Lung (tissue), 12 donors: ENCODE measurements around the gene SPPL2B. TPM values are rescaled to one million over a fixed set of nuclear protein-coding genes. Genes with fewer than 3 reads are reported as not detected.

Experiments used
- ATAC-seq: fragments of 200-7000 bp; cut with Tn5 transposase; one replicate; pipeline ENCODE4 v1.9.1; 2020; ENCODE audit warnings: moderate number of reproducible peaks; ENCODE audit not compliant: insufficient read depth, low FRiP score
- DNase-seq, 3 donors: peaks; one replicate each; pipeline ENCODE4 v3.0.0-alpha.2; 2013 to 2017
- H3K27ac ChIP-seq, 2 donors: one replicate each; pipeline ENCODE4 v1.5.1; 2013; ENCODE audit warnings: mild to moderate bottlenecking in 2 of 2, moderate library complexity in 2 of 2, control low read depth in 1 of 2, inconsistent platforms in 1 of 2, low read depth in 1 of 2, low read length in 1 of 2
- H3K27me3 ChIP-seq, 3 donors: one replicate each; pipeline ENCODE4 v1.5.1; 2013; ENCODE audit warnings: low read length in 2 of 3; ENCODE audit not compliant: control insufficient read depth in 3 of 3, insufficient read depth in 3 of 3
- H3K36me3 ChIP-seq, 4 donors: one replicate each; pipeline ENCODE4 v1.5.1; 2013; ENCODE audit warnings: low read length in 4 of 4, mild to moderate bottlenecking in 1 of 4, moderate library complexity in 1 of 4; ENCODE audit not compliant: control insufficient read depth in 4 of 4, insufficient read depth in 4 of 4
- H3K4me1 ChIP-seq, 5 donors: one replicate each; pipeline ENCODE4 v1.5.1; 2013; ENCODE audit warnings: low read length in 5 of 5, mild to moderate bottlenecking in 2 of 5, moderate library complexity in 1 of 5; ENCODE audit not compliant: control insufficient read depth in 5 of 5, insufficient read depth in 5 of 5
- H3K4me3 ChIP-seq: one replicate; pipeline ENCODE4 v1.5.1; 2013; ENCODE audit warnings: mild to moderate bottlenecking, control low read depth, moderate library complexity
- H3K9ac ChIP-seq, 2 donors: one replicate each; pipeline ENCODE4 v1.5.1; 2013; ENCODE audit warnings: low read length in 2 of 2, control low read depth in 1 of 2; ENCODE audit not compliant: insufficient read depth in 1 of 2
- H3K9me3 ChIP-seq, 4 donors: one replicate each; pipeline ENCODE4 v1.5.1; 2013; ENCODE audit warnings: low read length in 3 of 4, mild to moderate bottlenecking in 1 of 4, moderate library complexity in 1 of 4; ENCODE audit not compliant: control insufficient read depth in 4 of 4, insufficient read depth in 3 of 4
- WGBS, 2 donors: extraction: QIAGEN DNeasy Blood & Tissue Kit; methylation state at CpG; one replicate each; pipeline ENCODE4 v1.1.7; 2013; 5-methylcytosine and 5-hydroxymethylcytosine counted together
- polyA plus RNA-seq, 2 donors: library from polyadenylated mRNA; stranded (reverse); fragments of 200-250 nt; gene quantifications; one replicate each; pipeline ENCODE4 v1.2.1, GENCODE V29; 2013
- total RNA-seq, 2 donors: library from RNA; depleted of rRNA in 1 of 2; stranded (reverse); fragments of >200 nt in 1 of 2; gene quantifications; one replicate each; pipeline ENCODE4 v1.2.1, GENCODE V29; 2014 to 2021
- TF ChIP-seq, protein P1 (sequence below): IDR thresholded peaks from 2 replicates; pipeline ENCODE4 v1.5.1; 2012; ENCODE audit warnings: mild to moderate bottlenecking; ENCODE audit errors: control extremely low read depth, extremely low read depth
- donor health status: control.
- donor health status: control.
- donor health status: Bipolar disorder and iron deficiency.
- donor health status: healthy.
- donor health status: DM: yes; HTN: yes; CAD: no.

The SPPL2B gene
- total and polyA plus RNA-seq, 4 donors: 34.4 to 86.1 (median 48.8) TPM

GRCh38 chr19:2365201-2365970, 36.9 kb downstream of the SPPL2B start:
- Histone ChIP-seq H3K4me1 (no peaks in the 10 kb centered on the region), H3K4me3 (no peak overlapping the region), H3K9me3 (peaks cover 0 to 8% (median 0%) of the 10 kb centered on the region in 4 donors), H3K27ac (no peak overlapping the region), H3K27me3 (peaks cover 0 to 26% (median 15%) of the 10 kb centered on the region in 3 donors), H3K36me3 (no peaks in the 10 kb centered on the region), H3K9ac (no peak overlapping the region)
- TF ChIP-seq, protein P1, sequence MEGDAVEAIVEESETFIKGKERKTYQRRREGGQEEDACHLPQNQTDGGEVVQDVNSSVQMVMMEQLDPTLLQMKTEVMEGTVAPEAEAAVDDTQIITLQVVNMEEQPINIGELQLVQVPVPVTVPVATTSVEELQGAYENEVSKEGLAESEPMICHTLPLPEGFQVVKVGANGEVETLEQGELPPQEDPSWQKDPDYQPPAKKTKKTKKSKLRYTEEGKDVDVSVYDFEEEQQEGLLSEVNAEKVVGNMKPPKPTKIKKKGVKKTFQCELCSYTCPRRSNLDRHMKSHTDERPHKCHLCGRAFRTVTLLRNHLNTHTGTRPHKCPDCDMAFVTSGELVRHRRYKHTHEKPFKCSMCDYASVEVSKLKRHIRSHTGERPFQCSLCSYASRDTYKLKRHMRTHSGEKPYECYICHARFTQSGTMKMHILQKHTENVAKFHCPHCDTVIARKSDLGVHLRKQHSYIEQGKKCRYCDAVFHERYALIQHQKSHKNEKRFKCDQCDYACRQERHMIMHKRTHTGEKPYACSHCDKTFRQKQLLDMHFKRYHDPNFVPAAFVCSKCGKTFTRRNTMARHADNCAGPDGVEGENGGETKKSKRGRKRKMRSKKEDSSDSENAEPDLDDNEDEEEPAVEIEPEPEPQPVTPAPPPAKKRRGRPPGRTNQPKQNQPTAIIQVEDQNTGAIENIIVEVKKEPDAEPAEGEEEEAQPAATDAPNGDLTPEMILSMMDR: no peak
- no peak for ATAC-seq
- WGBS, 2 donors: 40 to 50% methylated on average over 10 of the region's 10 CpGs
- peak in 2 of 3 donors; percentile 26 to 32 for DNase-seq

DNA sequence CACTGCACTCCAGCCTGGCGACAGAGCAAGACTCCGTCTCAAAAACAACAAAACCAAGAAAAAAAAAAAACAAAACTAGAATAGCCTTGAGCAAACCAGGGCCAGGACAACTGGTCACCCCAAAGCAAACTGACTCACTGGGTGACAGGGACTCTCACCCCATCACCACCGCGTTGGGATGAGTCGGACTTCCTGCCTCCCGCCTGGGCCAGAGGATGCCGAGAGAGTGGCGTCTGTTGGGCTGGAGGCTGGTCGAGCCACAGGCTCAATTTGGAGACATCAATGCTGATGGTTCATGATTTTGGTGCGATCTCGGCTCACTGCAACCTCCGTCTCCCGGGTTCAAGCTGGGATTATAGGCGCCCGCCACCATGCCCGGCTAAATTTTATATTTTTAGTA, 43.2 kb downstream of the SPPL2B start:
- WGBS, 2 donors: 72 to 73% methylated on average over 16 of the region's 16 CpGs
- no peak for ATAC-seq
- no peaks in the 10 kb centered on the region for H3K4me1 ChIP-seq
- TF ChIP-seq, protein P1: no peak
- H3K9me3 ChIP-seq: peaks cover 0 to 6% (median 0%) of the 10 kb centered on the region in 4 donors
- no peak overlapping the region for H3K27ac ChIP-seq
- H3K27me3 ChIP-seq: peaks cover 0 to 3% (median 0%) of the 10 kb centered on the region in 3 donors
- H3K4me3 ChIP-seq: no peak overlapping the region
- no peak for DNase-seq
- no peaks in the 10 kb centered on the region for H3K36me3 ChIP-seq
- no peak overlapping the region for H3K9ac ChIP-seq

GRCh38 chr19:2372076-2372612, 43.7 kb downstream of the SPPL2B start:
- TF ChIP-seq, protein P1: no peak
- Histone ChIP-seq H3K4me1 (no peaks in the 10 kb centered on the region), H3K27me3 (peaks cover 0 to 3% (median 0%) of the 10 kb centered on the region in 3 donors), H3K4me3 (no peak overlapping the region), H3K9me3 (peaks cover 0 to 4% (median 0%) of the 10 kb centered on the region in 4 donors), H3K36me3 (no peaks in the 10 kb centered on the region), H3K9ac (no peak overlapping the region), H3K27ac (no peak overlapping the region)
- no peak for DNase-seq
- WGBS, 2 donors: 53 to 72% methylated on average over 11 of the region's 11 CpGs
- ATAC-seq: no peak
